H9 (cell line): ENCODE measurements around the gene NAPA. TPM values are rescaled to one million over a fixed set of nuclear protein-coding genes. Genes with fewer than 3 reads are reported as not detected.

Source experiments
- DNase-seq: peaks from one replicate; pipeline ENCODE4 v3.0.0-alpha.2; 2017
- H2AFZ ChIP-seq: one replicate; pipeline ENCODE4 v1.6.1; 2013; ENCODE audit warnings: mild to moderate bottlenecking, low read length, control low read depth, moderate library complexity
- H2AK5ac ChIP-seq: 2 replicates; pipeline ENCODE4 v1.6.1; 2013; ENCODE audit warnings: low read length, control low read depth, mixed read lengths; ENCODE audit not compliant: insufficient read length
- H2BK120ac ChIP-seq: one replicate; pipeline ENCODE4 v1.6.1; 2013; ENCODE audit warnings: low read depth, mild to moderate bottlenecking, low read length, control low read depth, inconsistent platforms; ENCODE audit not compliant: poor library complexity, severe bottlenecking
- H2BK12ac ChIP-seq: 2 replicates; pipeline ENCODE4 v1.6.1; 2013; ENCODE audit warnings: low read length, control low read depth, mixed read lengths, low read depth; ENCODE audit not compliant: insufficient read length
- H2BK15ac ChIP-seq: 2 replicates; pipeline ENCODE4 v1.6.1; 2013; ENCODE audit warnings: low read depth, low read length, control low read depth
- H2BK20ac ChIP-seq: one replicate; pipeline ENCODE4 v1.6.1; 2013; ENCODE audit warnings: low read depth, mild to moderate bottlenecking, low read length, control low read depth, inconsistent platforms; ENCODE audit not compliant: poor library complexity, severe bottlenecking
- H2BK5ac ChIP-seq: 2 replicates; pipeline ENCODE4 v1.6.1; 2013; ENCODE audit warnings: low read length, control low read depth, mixed read lengths; ENCODE audit not compliant: insufficient read length
- H3K14ac ChIP-seq: 2 replicates; pipeline ENCODE4 v1.6.1; 2013; ENCODE audit warnings: low read length, control low read depth; ENCODE audit not compliant: insufficient read depth
- H3K18ac ChIP-seq: 2 replicates; pipeline ENCODE4 v1.6.1; 2013; ENCODE audit warnings: low read depth, mild to moderate bottlenecking, mixed read lengths, low read length, control low read depth; ENCODE audit not compliant: insufficient read length
- H3K23ac ChIP-seq: 2 replicates; pipeline ENCODE4 v1.6.1; 2013; ENCODE audit warnings: low read length, control low read depth, mixed read lengths, low read depth; ENCODE audit not compliant: insufficient read length
- H3K23me2 ChIP-seq: 2 replicates; pipeline ENCODE4 v1.6.1; 2013; ENCODE audit warnings: low read depth, mild to moderate bottlenecking, mixed read lengths, low read length, control low read depth; ENCODE audit not compliant: insufficient read length, poor library complexity, severe bottlenecking
- H3K27ac ChIP-seq: 2 replicates; pipeline ENCODE4 v1.5.1; 2013; ENCODE audit warnings: low read length, control low read depth, mixed read lengths, low read depth; ENCODE audit not compliant: insufficient read length
- H3K27me3 ChIP-seq: 2 replicates; pipeline ENCODE4 v1.6.1; 2013; ENCODE audit warnings: low read length, control low read depth, inconsistent platforms; ENCODE audit not compliant: insufficient read depth
- H3K4ac ChIP-seq: 2 replicates; pipeline ENCODE4 v1.6.1; 2013; ENCODE audit warnings: low read depth, mild to moderate bottlenecking, control low read depth, inconsistent platforms, low read length, moderate library complexity
- H3K4me1 ChIP-seq: 2 replicates; pipeline ENCODE4 v1.6.1; 2013; ENCODE audit warnings: low read length, control low read depth, inconsistent platforms; ENCODE audit not compliant: insufficient read depth
- H3K4me2 ChIP-seq: 2 replicates; pipeline ENCODE4 v1.6.1; 2013; ENCODE audit warnings: low read length, control low read depth, mixed read lengths; ENCODE audit not compliant: insufficient read length, insufficient read depth
- H3K56ac ChIP-seq: 2 replicates; pipeline ENCODE4 v1.6.1; 2013; ENCODE audit warnings: low read depth, mild to moderate bottlenecking, mixed read lengths, low read length, control low read depth; ENCODE audit not compliant: insufficient read length
- H3K79me1 ChIP-seq: 2 replicates; pipeline ENCODE4 v1.6.1; 2013; ENCODE audit warnings: low read depth, mild to moderate bottlenecking, moderate library complexity, low read length, control low read depth, inconsistent platforms; ENCODE audit not compliant: insufficient read depth, poor library complexity, severe bottlenecking
- H3K79me2 ChIP-seq: 2 replicates; pipeline ENCODE4 v1.6.1; 2013; ENCODE audit warnings: low read length, control low read depth, inconsistent platforms; ENCODE audit not compliant: insufficient read depth
- H3K9ac ChIP-seq: 2 replicates; pipeline ENCODE4 v1.6.1; 2013; ENCODE audit warnings: low read length, control low read depth, mixed read lengths; ENCODE audit not compliant: insufficient read length; ENCODE audit errors: extremely low read depth
- H3K9me3 ChIP-seq: one replicate; pipeline ENCODE4 v1.6.1; 2013; ENCODE audit warnings: low read depth, low read length, inconsistent platforms; ENCODE audit not compliant: control insufficient read depth
- H3T11ph ChIP-seq: one replicate; pipeline ENCODE4 v1.6.1; 2013; ENCODE audit warnings: mild to moderate bottlenecking, low read length, control low read depth, inconsistent platforms
- H4K20me1 ChIP-seq: one replicate; pipeline ENCODE4 v1.6.1; 2013; ENCODE audit not compliant: control insufficient read depth, insufficient read length, insufficient read depth
- H4K5ac ChIP-seq: 2 replicates; pipeline ENCODE4 v1.6.1; 2013; ENCODE audit warnings: low read depth, mild to moderate bottlenecking, mixed read lengths, low read length, control low read depth; ENCODE audit not compliant: insufficient read length
- H4K8ac ChIP-seq: replicated peaks from 2 replicates; pipeline ENCODE4 v1.6.1; 2013; ENCODE audit warnings: low read length, control low read depth, mixed read lengths, low read depth; ENCODE audit not compliant: insufficient read length
- H4K91ac ChIP-seq: 2 replicates; pipeline ENCODE4 v1.6.1; 2013; ENCODE audit warnings: low read depth, mild to moderate bottlenecking, moderate library complexity, mixed read lengths, low read length, control low read depth; ENCODE audit not compliant: insufficient read length
- H3K27ac Mint-ChIP-seq, 3 experiments: 2 replicates in 2 of 3; 3 replicates in 1 of 3; pipeline ENCODE4 v1.8.0; 2020 to 2021; ENCODE audit warnings: mixed read lengths in 3 of 3, mild to moderate bottlenecking in 1 of 3, moderate library complexity in 1 of 3
- H3K27me3 Mint-ChIP-seq: 2 replicates; pipeline ENCODE4 v1.8.0; 2021; ENCODE audit warnings: low read depth, mild to moderate bottlenecking, moderate library complexity, mixed read lengths
- H3K36me3 Mint-ChIP-seq, 3 experiments: 2 replicates in 2 of 3; 3 replicates in 1 of 3; pipeline ENCODE4 v1.8.0; 2020 to 2021; ENCODE audit warnings: low read depth in 3 of 3, mixed read lengths in 3 of 3; ENCODE audit not compliant: insufficient read depth in 1 of 3
- H3K4me1 Mint-ChIP-seq, 2 experiments: 2 replicates each; pipeline ENCODE4 v1.8.0; 2020; ENCODE audit warnings: mixed read lengths in 2 of 2
- H3K4me3 Mint-ChIP-seq, 2 experiments: 2 replicates in 1 of 2; 3 replicates in 1 of 2; pipeline ENCODE4 v1.8.0; 2020 to 2021; ENCODE audit warnings: mild to moderate bottlenecking in 2 of 2, mixed read lengths in 2 of 2, moderate library complexity in 1 of 2
- H3K9me3 Mint-ChIP-seq, 2 experiments: 2 replicates in 1 of 2; 3 replicates in 1 of 2; pipeline ENCODE4 v1.8.0; 2020; ENCODE audit warnings: mild to moderate bottlenecking in 2 of 2, mixed read lengths in 2 of 2, moderate library complexity in 1 of 2
- WGBS: extraction: QIAGEN DNeasy Blood & Tissue Kit; methylation state at CpG from one replicate; pipeline ENCODE4 v1.1.7; 2013; ENCODE audit warnings: missing lambda C conversion rate, low lambda C conversion rate, mixed read lengths; ENCODE audit not compliant: insufficient read length; ENCODE audit errors: extremely low coverage; 5-methylcytosine and 5-hydroxymethylcytosine counted together
- total RNA-seq: library from RNA; stranded (reverse); gene quantifications from 2 replicates; pipeline ENCODE4 v1.2.1, GENCODE V29; 2021
- TF ChIP-seq, protein P1 (sequence below): fragments of 200-600 bp; sonication (generic); conservative IDR thresholded peaks from 3 replicates; pipeline ENCODE4 v1.8.0; 2021; ENCODE audit warnings: antibody characterized with exemption, mild to moderate bottlenecking

The NAPA gene
- total RNA-seq, 1 experiment from 2014 or later: 62.8 TPM

- Histone ChIP-seq H3K14ac (no peak overlapping the region), H4K5ac (no peak overlapping the region), H3K27ac (no peak overlapping the region), H3K23ac (no peak overlapping the region), H2BK12ac (no peak overlapping the region), H3K23me2 (peaks cover 7% of the 10 kb centered on the region), H4K91ac (no peak overlapping the region), H3K27me3 (no peaks in the 10 kb centered on the region), H4K8ac (no peak overlapping the region), H3K4me2 (no peak overlapping the region), H2BK15ac (no peak overlapping the region), H2AFZ (no peak overlapping the region), H3K4ac (no peak overlapping the region), H2BK120ac (no peak overlapping the region), H2AK5ac (no peak overlapping the region), H3K18ac (no peak overlapping the region), H3K56ac (no peak overlapping the region), H4K20me1 (no peaks in the 10 kb centered on the region), H3T11ph (no peak overlapping the region), H3K9me3 (no peaks in the 10 kb centered on the region), H3K4me1 (no peaks in the 10 kb centered on the region), H3K9ac (no peak overlapping the region), H2BK20ac (no peak overlapping the region), H3K79me2 (peaks cover 10% of the 10 kb centered on the region; the same call in 1 of the 2 replicates), H2BK5ac (no peak overlapping the region), H3K79me1 (peaks cover 14% of the 10 kb centered on the region)
- H3K4me1 Mint-ChIP-seq: peaks cover 23 to 33% of the 10 kb centered on the region in 2 experiments
- TF ChIP-seq, protein P1, sequence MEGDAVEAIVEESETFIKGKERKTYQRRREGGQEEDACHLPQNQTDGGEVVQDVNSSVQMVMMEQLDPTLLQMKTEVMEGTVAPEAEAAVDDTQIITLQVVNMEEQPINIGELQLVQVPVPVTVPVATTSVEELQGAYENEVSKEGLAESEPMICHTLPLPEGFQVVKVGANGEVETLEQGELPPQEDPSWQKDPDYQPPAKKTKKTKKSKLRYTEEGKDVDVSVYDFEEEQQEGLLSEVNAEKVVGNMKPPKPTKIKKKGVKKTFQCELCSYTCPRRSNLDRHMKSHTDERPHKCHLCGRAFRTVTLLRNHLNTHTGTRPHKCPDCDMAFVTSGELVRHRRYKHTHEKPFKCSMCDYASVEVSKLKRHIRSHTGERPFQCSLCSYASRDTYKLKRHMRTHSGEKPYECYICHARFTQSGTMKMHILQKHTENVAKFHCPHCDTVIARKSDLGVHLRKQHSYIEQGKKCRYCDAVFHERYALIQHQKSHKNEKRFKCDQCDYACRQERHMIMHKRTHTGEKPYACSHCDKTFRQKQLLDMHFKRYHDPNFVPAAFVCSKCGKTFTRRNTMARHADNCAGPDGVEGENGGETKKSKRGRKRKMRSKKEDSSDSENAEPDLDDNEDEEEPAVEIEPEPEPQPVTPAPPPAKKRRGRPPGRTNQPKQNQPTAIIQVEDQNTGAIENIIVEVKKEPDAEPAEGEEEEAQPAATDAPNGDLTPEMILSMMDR: peak; percentile 20; the same call in 1 of the 3 replicates
- H3K27ac Mint-ChIP-seq: peak overlapping the region in 2 of 3 experiments; percentile 30 to 35; a peak in 2 of 7 replicates
- no peaks in the 10 kb centered on the region for H3K9me3 Mint-ChIP-seq
- no peaks in the 10 kb centered on the region for H3K27me3 Mint-ChIP-seq
- peaks cover 0 to 4% (median 0%) of the 10 kb centered on the region in 3 experiments; a peak in 1 of 7 replicates for H3K36me3 Mint-ChIP-seq
- WGBS: no CpG with 5 or more reads among the region's 12 CpGs
- H3K4me3 Mint-ChIP-seq: no peak overlapping the region
- no peak for DNase-seq
Measured at GRCh38 chr19:47510516-47511127, 4.2 kb downstream of the NAPA start.
